Measurements from ENCODE around the gene LMAN2.

- TF ChIP-seq SMC3 (IDR thresholded peaks at IDR 0.05): no peak
- TF ChIP-seq CTCF (IDR thresholded peaks at IDR 0.05): no peak
- TF ChIP-seq REST (IDR thresholded peaks at IDR 0.05): no peak
- no peak for TF ChIP-seq RCOR1 (IDR thresholded peaks at IDR 0.05; ENCODE audit: low read depth, low read length)
- TF ChIP-seq POLR2A (IDR thresholded peaks at IDR 0.05; ENCODE audit: low read length): no peak
- TF ChIP-seq CHD4 (IDR thresholded peaks at IDR 0.05; ENCODE audit: borderline replicate concordance): no peak
- no peak for TF ChIP-seq KDM1A (IDR thresholded peaks at IDR 0.05; ENCODE audit: low read depth)
- TF ChIP-seq MAX (IDR thresholded peaks at IDR 0.05): no peak
Observed at GRCh38 chr5:177361418-177362291, 10.2 kb upstream of the LMAN2 start.
